Measurements from ENCODE around the gene BIK. TPM values are rescaled to one million over a fixed set of nuclear protein-coding genes. Genes with fewer than 3 reads are reported as not detected.

Gene BIK
- total RNA-seq, 1 experiment from 2014 or later = 0.14 TPM

- no peaks in the 10 kb centered on the region for H3K36me3 ChIP-seq
- peaks cover 21% of the 10 kb centered on the region for H3K27me3 ChIP-seq
- no peaks in the 10 kb centered on the region for H3K9me3 ChIP-seq (replicated peaks)
- DNase-seq = no peak
- H3K4me1 ChIP-seq = no peaks in the 10 kb centered on the region
- no peak overlapping the region for H3K4me3 ChIP-seq
- no peak overlapping the region for H3K27ac ChIP-seq
Measured at GRCh38 chr22:43116932-43117331, 6.4 kb downstream of the BIK start.

GRCh38 chr22:43118024-43118849 is 7.7 kb downstream of the BIK start:
- no peak for DNase-seq
- Histone ChIP-seq H3K27ac (no peak overlapping the region), H3K36me3 (no peaks in the 10 kb centered on the region), H3K4me3 (no peak overlapping the region), H3K9me3 (replicated peaks) (no peaks in the 10 kb centered on the region), H3K27me3 (peaks cover 10% of the 10 kb centered on the region; the same call in 1 of the 2 replicates), H3K4me1 (no peaks in the 10 kb centered on the region)

- H3K27me3 ChIP-seq = peaks cover 10% of the 10 kb centered on the region; the same call in 1 of the 2 replicates
- no peaks in the 10 kb centered on the region for H3K36me3 ChIP-seq
- DNase-seq = no peak
- no peaks in the 10 kb centered on the region for H3K9me3 ChIP-seq (replicated peaks)
- H3K4me3 ChIP-seq = no peak overlapping the region
- no peaks in the 10 kb centered on the region for H3K4me1 ChIP-seq
- no peak overlapping the region for H3K27ac ChIP-seq
Measured at GRCh38 chr22:43118953-43119458, 8.5 kb downstream of the BIK start.

- Histone ChIP-seq H3K4me1 (peaks cover 20% of the 10 kb centered on the region), H3K36me3 (no peaks in the 10 kb centered on the region), H3K4me3 (no peak overlapping the region), H3K9me3 (replicated peaks) (no peaks in the 10 kb centered on the region), H3K27me3 (no peaks in the 10 kb centered on the region), H3K27ac (no peak overlapping the region)
- peak in 1 of 2 experiments; percentile 33 for DNase-seq
Measured at GRCh38 chr22:43126501-43127165, 16.1 kb downstream of the BIK start.

- peaks cover 20% of the 10 kb centered on the region for H3K4me1 ChIP-seq
- H3K9me3 ChIP-seq (replicated peaks) = no peaks in the 10 kb centered on the region
- H3K36me3 ChIP-seq = no peaks in the 10 kb centered on the region
- DNase-seq = no peak
- H3K27me3 ChIP-seq = no peaks in the 10 kb centered on the region
- H3K27ac ChIP-seq = no peak overlapping the region
- no peak overlapping the region for H3K4me3 ChIP-seq
Measured at GRCh38 chr22:43127166-43127908, 16.8 kb downstream of the BIK start.

GRCh38 chr22:43128116-43128515 is 17.6 kb downstream of the BIK start:
- H3K9me3 ChIP-seq (replicated peaks) = no peaks in the 10 kb centered on the region
- DNase-seq = no peak
- no peaks in the 10 kb centered on the region for H3K36me3 ChIP-seq
- no peaks in the 10 kb centered on the region for H3K27me3 ChIP-seq
- no peak overlapping the region for H3K4me3 ChIP-seq
- peaks cover 20% of the 10 kb centered on the region for H3K4me1 ChIP-seq
- no peak overlapping the region for H3K27ac ChIP-seq

DNA sequence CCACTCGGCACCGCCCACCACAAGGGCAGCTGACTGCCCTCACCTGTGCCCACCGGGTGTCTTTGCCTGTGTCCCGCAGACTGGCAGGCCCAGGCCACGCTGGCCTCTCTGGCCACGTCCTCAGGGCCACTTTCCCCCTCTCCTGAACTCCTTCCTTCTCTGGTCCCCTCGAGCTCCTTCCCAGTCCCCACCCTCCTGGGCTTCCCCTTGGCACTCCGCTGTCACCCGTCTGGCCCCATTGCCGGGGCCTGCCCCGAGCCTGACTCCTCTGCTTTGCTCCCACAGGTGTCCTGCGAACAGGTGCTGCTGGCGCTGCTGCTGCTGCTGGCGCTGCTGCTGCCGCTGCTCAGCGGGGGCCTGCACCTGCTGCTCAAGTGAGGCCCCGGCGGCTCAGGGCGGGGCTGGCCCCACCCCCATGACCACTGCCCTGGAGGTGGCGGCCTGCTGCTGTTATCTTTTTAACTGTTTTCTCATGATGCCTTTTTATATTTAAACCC is 18.4 kb downstream of the BIK start:
- Histone ChIP-seq H3K27ac (no peak overlapping the region), H3K27me3 (no peaks in the 10 kb centered on the region), H3K9me3 (replicated peaks) (no peaks in the 10 kb centered on the region), H3K4me3 (no peak overlapping the region), H3K4me1 (peaks cover 20% of the 10 kb centered on the region), H3K36me3 (no peaks in the 10 kb centered on the region)
- DNase-seq = peak; percentile 63 to 65

- Histone ChIP-seq H3K36me3 (peaks cover 5% of the 10 kb centered on the region), H3K27ac (no peak overlapping the region), H3K4me3 (no peak overlapping the region), H3K27me3 (no peaks in the 10 kb centered on the region), H3K4me1 (peaks cover 20% of the 10 kb centered on the region), H3K9me3 (replicated peaks) (no peaks in the 10 kb centered on the region)
- peak; percentile 57 to 63 for DNase-seq
Measured at GRCh38 chr22:43129426-43130425, 19.2 kb downstream of the BIK start.

- no peak for DNase-seq
- Histone ChIP-seq H3K27me3 (no peaks in the 10 kb centered on the region), H3K36me3 (peaks cover 19% of the 10 kb centered on the region), H3K9me3 (replicated peaks) (no peaks in the 10 kb centered on the region), H3K4me1 (peaks cover 20% of the 10 kb centered on the region), H3K4me3 (no peak overlapping the region), H3K27ac (no peak overlapping the region)
Measured at GRCh38 chr22:43131773-43132501, 21.4 kb downstream of the BIK start.

GRCh38 chr22:43133401-43133800 is 22.9 kb downstream of the BIK start:
- no peak overlapping the region for H3K27ac ChIP-seq
- H3K4me1 ChIP-seq = peaks cover 17% of the 10 kb centered on the region
- no peak for DNase-seq

GRCh38 chr22:43134553-43134952 is 24.0 kb downstream of the BIK start:
- Histone ChIP-seq H3K36me3 (peaks cover 22% of the 10 kb centered on the region), H3K4me1 (peaks cover 6% of the 10 kb centered on the region), H3K27me3 (no peaks in the 10 kb centered on the region), H3K27ac (no peak overlapping the region), H3K4me3 (no peak overlapping the region), H3K9me3 (replicated peaks) (no peaks in the 10 kb centered on the region)
- DNase-seq = no peak

More at GRCh38 chr22:43133401-43133800, 22.9 kb downstream of the BIK start:
- no peaks in the 10 kb centered on the region for H3K27me3 ChIP-seq
- H3K9me3 ChIP-seq (replicated peaks) = no peaks in the 10 kb centered on the region
- no peak overlapping the region for H3K4me3 ChIP-seq
- peaks cover 22% of the 10 kb centered on the region for H3K36me3 ChIP-seq

DNA sequence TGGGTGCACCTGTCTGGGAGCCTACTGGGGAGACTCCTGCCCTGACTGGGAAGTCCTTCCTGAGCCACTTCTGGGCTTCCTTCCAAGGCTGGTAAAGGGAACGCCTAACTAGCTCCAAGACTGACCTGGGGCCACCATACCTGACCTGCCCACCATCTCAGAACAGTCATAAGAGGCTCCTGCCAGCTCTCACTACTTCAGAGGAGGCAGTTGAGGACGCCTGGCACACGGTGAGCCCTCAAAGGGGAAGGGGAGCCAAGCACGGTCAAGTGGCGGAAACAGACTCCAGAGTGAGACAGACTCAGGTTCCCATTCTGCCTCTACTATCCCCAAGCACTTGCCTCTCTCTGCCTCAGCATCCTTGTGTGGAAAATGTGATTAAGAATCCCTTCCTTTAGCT is 25.0 kb downstream of the BIK start:
- no peak overlapping the region for H3K4me3 ChIP-seq
- no peak for DNase-seq
- H3K27me3 ChIP-seq = no peaks in the 10 kb centered on the region
- peaks cover 22% of the 10 kb centered on the region for H3K36me3 ChIP-seq
- no peak overlapping the region for H3K27ac ChIP-seq
- H3K9me3 ChIP-seq (replicated peaks) = no peaks in the 10 kb centered on the region
- no peaks in the 10 kb centered on the region for H3K4me1 ChIP-seq

DNA sequence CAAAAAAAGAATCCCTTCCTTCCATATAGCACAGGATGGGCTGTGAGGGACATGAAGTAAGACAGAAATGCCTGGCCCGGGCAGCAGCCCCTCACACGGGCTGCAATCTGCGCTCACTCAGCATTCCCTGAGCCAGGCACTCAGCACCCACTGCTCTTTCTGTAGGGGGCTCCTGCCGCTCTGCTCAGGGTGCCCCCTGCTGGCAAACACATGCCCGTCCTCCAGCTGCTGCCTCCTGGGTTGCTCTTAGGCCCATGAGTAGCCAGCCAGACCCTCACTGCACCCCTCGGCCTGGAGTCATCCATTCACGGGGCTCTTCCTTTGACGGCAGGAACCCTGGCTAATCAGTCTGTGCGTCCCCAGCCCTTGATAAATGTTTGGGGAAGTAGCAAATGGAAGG is 25.7 kb downstream of the BIK start:
- no peaks in the 10 kb centered on the region for H3K27me3 ChIP-seq
- H3K36me3 ChIP-seq = peaks cover 22% of the 10 kb centered on the region
- H3K4me1 ChIP-seq = no peaks in the 10 kb centered on the region
- H3K27ac ChIP-seq = no peak overlapping the region
- no peak overlapping the region for H3K4me3 ChIP-seq
- no peaks in the 10 kb centered on the region for H3K9me3 ChIP-seq (replicated peaks)
- peak; percentile 53 to 70 for DNase-seq

All from SJCRH30 (cell line).